ENCODE results near the gene KIF16B.

- TF ChIP-seq CTCF (IDR thresholded peaks at IDR 0.05) (no peak), POLR2A (IDR thresholded peaks at IDR 0.05) (no peak)
Observed at GRCh38 chr20:16566080-16566479, 7.2 kb downstream of the KIF16B start.

Measured in lower leg skin (tissue), 3 donors.